ENCODE measurements around the gene THEMIS.

DNA sequence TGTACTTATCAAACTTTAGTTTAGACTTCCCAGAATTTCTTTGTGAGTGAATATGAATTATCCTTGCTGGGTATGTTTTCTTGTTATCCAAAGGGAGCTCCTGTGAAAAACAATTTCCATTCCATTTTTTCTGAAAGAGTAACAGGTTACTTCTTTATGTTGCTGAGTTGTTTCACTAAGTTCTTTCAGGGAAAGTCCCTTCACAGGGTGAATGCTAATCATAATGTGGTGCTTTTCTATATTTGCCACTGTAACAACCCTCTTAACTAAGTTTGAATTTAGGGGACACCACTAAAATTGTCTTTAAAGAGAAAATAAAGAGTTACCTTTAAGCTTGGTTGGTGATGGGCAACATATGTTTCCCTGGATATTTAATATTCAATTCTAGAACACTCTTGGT is 79.4 kb downstream of the THEMIS start:
- TF ChIP-seq, protein P1, sequence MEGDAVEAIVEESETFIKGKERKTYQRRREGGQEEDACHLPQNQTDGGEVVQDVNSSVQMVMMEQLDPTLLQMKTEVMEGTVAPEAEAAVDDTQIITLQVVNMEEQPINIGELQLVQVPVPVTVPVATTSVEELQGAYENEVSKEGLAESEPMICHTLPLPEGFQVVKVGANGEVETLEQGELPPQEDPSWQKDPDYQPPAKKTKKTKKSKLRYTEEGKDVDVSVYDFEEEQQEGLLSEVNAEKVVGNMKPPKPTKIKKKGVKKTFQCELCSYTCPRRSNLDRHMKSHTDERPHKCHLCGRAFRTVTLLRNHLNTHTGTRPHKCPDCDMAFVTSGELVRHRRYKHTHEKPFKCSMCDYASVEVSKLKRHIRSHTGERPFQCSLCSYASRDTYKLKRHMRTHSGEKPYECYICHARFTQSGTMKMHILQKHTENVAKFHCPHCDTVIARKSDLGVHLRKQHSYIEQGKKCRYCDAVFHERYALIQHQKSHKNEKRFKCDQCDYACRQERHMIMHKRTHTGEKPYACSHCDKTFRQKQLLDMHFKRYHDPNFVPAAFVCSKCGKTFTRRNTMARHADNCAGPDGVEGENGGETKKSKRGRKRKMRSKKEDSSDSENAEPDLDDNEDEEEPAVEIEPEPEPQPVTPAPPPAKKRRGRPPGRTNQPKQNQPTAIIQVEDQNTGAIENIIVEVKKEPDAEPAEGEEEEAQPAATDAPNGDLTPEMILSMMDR (conservative IDR thresholded peaks at IDR 0.05; ENCODE audit: low read depth, low read length) = no peak
- TF ChIP-seq POLR2A (IDR thresholded peaks at IDR 0.05; ENCODE audit: low read depth, low read length) = no peak
- TF ChIP-seq MXI1 (IDR thresholded peaks at IDR 0.05; ENCODE audit: borderline replicate concordance, low read depth, low read length) = no peak
- TF ChIP-seq, protein P2, sequence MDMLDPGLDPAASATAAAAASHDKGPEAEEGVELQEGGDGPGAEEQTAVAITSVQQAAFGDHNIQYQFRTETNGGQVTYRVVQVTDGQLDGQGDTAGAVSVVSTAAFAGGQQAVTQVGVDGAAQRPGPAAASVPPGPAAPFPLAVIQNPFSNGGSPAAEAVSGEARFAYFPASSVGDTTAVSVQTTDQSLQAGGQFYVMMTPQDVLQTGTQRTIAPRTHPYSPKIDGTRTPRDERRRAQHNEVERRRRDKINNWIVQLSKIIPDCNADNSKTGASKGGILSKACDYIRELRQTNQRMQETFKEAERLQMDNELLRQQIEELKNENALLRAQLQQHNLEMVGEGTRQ (IDR thresholded peaks at IDR 0.05; ENCODE audit: low read depth, low read length) = no peak
- no peak for TF ChIP-seq CEBPB (IDR thresholded peaks at IDR 0.05; ENCODE audit: low read depth, low read length)
- TF ChIP-seq RAD21 (IDR thresholded peaks at IDR 0.05; ENCODE audit: low read length) = no peak
- TF ChIP-seq RCOR1 (IDR thresholded peaks at IDR 0.05; ENCODE audit: insufficient replicate concordance, low read length) = no peak
- no peak for TF ChIP-seq FOS (IDR thresholded peaks at IDR 0.05; ENCODE audit: low read depth, low read length)
- TF ChIP-seq NFE2L2 (IDR thresholded peaks at IDR 0.05; ENCODE audit: low read depth, low read length) = no peak
- TF ChIP-seq, protein P3, sequence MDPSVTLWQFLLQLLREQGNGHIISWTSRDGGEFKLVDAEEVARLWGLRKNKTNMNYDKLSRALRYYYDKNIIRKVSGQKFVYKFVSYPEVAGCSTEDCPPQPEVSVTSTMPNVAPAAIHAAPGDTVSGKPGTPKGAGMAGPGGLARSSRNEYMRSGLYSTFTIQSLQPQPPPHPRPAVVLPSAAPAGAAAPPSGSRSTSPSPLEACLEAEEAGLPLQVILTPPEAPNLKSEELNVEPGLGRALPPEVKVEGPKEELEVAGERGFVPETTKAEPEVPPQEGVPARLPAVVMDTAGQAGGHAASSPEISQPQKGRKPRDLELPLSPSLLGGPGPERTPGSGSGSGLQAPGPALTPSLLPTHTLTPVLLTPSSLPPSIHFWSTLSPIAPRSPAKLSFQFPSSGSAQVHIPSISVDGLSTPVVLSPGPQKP (IDR thresholded peaks at IDR 0.05; ENCODE audit: borderline replicate concordance, low read depth, low read length) = no peak
- no peak for TF ChIP-seq RFX5 (IDR thresholded peaks at IDR 0.05; ENCODE audit: low read depth, low read length)

Data from IMR-90 (cell line).